ENCODE measurements around the gene SFTA2. TPM values are rescaled to one million over a fixed set of nuclear protein-coding genes. Genes with fewer than 3 reads are reported as not detected.
"Not testable (repeated sequence)": the region's sequence is repeated elsewhere in the genome, so short reads cannot be mapped to it uniquely, and the experiment has no call there.

SFTA2 gene
- total RNA-seq, 4 donors from 2014 or later: not detected

DNA sequence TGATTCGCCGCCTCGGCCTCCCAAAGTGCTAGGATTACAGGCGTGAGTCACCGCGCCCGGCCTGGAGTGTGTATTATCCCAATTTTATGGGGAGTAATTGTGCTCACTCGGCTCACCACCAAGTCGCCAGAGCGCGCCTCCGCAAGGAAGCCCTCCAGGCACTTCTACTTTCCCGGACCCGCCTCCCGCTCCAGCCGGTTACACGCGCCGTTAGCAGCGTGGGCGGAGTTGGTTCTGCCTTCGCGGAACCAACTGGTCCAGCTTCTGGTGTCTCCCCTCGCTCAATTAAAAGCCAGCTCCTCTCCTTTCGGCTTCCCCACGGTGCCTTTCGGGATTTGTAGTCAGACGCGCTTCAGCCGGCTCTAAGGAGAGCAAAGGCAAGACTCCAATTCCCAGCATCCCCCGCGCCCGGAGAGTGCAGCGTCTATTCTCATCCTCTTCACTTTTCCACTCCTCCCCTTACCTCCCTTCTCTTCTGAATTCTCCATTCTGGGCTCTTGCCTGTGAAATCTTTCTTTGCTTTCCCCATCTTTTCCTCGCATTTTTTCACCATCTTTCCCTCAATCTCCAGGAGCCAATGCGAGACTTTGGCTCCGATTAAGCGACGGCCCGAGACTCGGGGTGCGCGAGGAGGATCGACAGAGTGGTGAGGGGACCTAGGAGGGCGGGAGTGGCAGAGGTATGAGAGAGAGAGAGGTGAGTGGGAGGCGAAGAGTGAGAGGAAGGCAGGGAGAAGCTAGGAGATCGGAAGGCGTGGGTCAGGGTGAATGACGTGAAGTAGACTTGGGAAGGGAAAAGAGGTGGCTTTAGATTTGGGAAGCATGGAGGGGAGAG is 24.0 kb downstream of the SFTA2 start, which contains the start of gene GTF2H4:
GTF2H4 (plus strand) TSS at position 450 of the 834 bp plus-strand sequence.
- peaks cover 9 to 20% (median 12%) of the 10 kb centered on the region in 4 donors for H3K4me1 ChIP-seq
- intact Hi-C loops (cut with DNase I; ENCODE audit: low total_unique reads) (no loop called here), in situ Hi-C loops (cut with MboI; ENCODE audit: low pct_ligation_motif_present in 1 of 4, low pct_unique_long_range_greater_than_20kb in 1 of 4, low sequenced_read_pairs in 3 of 4) (no loop called here)
- peak; percentile 97 for DNase-seq
- H3K4me3 ChIP-seq: peak within 1 kb of the TSS; percentile 60 to 99 (median 68)
- no peaks in the 10 kb centered on the region for H3K9me3 ChIP-seq
- no peaks in the 10 kb centered on the region for H3K27me3 ChIP-seq
- peaks cover 0 to 4% (median 0%) of the 10 kb centered on the region in 4 donors for H3K36me3 ChIP-seq
- TF ChIP-seq EP300 (IDR thresholded peaks at IDR 0.05; ENCODE audit: low read depth) (no peak), POLR2AphosphoS5 (IDR thresholded peaks at IDR 0.05) (peak in 2 of 3 donors; percentile 34 to 70)
- TF ChIP-seq, protein P1, sequence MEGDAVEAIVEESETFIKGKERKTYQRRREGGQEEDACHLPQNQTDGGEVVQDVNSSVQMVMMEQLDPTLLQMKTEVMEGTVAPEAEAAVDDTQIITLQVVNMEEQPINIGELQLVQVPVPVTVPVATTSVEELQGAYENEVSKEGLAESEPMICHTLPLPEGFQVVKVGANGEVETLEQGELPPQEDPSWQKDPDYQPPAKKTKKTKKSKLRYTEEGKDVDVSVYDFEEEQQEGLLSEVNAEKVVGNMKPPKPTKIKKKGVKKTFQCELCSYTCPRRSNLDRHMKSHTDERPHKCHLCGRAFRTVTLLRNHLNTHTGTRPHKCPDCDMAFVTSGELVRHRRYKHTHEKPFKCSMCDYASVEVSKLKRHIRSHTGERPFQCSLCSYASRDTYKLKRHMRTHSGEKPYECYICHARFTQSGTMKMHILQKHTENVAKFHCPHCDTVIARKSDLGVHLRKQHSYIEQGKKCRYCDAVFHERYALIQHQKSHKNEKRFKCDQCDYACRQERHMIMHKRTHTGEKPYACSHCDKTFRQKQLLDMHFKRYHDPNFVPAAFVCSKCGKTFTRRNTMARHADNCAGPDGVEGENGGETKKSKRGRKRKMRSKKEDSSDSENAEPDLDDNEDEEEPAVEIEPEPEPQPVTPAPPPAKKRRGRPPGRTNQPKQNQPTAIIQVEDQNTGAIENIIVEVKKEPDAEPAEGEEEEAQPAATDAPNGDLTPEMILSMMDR (IDR thresholded peaks at IDR 0.05): peak in 1 of 5 experiments; percentile 14
- WGBS, 2 donors (ENCODE audit: low coverage in 1 of 2): 1% methylated on average over 47 of the region's 49 CpGs; no CpG with 5 or more reads in 1 of the 2 donors
- peak within 1 kb of the TSS; percentile 67 to 76 (median 74) for H3K27ac ChIP-seq

DNA sequence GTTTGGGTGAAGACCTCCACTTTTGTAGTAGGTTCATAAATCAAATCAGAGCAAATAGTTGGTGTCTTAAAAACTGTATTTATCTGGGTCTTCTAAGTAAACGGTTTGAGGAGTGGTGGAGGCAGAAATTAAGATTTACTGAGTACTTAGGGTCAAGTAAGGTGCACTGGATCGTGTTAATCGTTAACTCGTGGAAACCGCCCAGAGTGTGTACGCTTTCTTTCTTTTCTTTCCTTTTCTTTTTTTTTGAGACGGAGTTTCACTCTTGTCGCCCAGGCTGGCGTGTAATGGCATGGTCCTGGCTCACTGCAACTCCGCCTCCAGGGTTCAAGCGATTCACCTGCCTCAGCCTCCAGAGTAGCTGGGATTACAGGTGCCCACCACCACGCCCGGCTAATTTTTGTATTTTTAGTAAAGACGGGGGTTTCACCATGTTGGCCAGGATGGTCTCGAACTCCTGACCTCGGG is 24.6 kb downstream of the SFTA2 start:
- H3K27me3 ChIP-seq; H3K9me3 ChIP-seq; in situ Hi-C loops (cut with MboI; ENCODE audit: low pct_ligation_motif_present in 1 of 4, low pct_unique_long_range_greater_than_20kb in 1 of 4, low sequenced_read_pairs in 3 of 4); H3K36me3 ChIP-seq; intact Hi-C loops (cut with DNase I; ENCODE audit: low total_unique reads): not testable (repeated sequence)
- peaks cover 9 to 20% (median 12%) of the 10 kb centered on the region in 4 donors for H3K4me1 ChIP-seq
- WGBS, 2 donors (ENCODE audit: low coverage in 1 of 2): 18 to 39% methylated on average over 8 to 16 of the region's 16 CpGs
- peak overlapping the region; percentile 16 to 99 (median 62) for H3K4me3 ChIP-seq
- peak; percentile 47 for DNase-seq
- H3K27ac ChIP-seq: peak overlapping the region; percentile 49 to 76 (median 72)

DNA sequence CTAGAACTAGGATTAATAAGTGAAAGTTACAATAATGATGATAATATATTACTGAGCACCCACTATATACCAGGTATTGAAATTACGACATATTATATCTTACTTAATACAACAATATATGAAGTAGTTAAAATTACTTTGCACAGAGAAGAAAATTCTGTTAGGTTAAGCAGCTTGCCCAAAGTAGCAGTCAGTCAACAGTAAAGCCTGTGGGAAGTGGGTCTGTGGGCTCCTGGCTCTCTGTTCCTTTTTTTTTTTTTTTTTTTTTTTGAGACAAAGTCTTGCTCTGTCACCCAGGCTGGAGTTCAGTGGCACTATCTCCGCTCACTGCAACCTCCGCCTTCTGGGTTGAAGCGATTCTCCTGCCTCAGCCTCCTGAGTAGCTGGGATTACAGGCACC is 28.7 kb downstream of the SFTA2 start:
- peaks cover 0 to 9% (median 3%) of the 10 kb centered on the region in 4 donors for H3K4me1 ChIP-seq
- H3K4me3 ChIP-seq: no peak overlapping the region
- TF ChIP-seq POLR2A (IDR thresholded peaks at IDR 0.05) (no peak), POLR2AphosphoS5 (IDR thresholded peaks at IDR 0.05) (no peak), EP300 (IDR thresholded peaks at IDR 0.05; ENCODE audit: low read depth) (no peak)
- TF ChIP-seq, protein P1 (IDR thresholded peaks at IDR 0.05): no peak
- WGBS, 2 donors (ENCODE audit: low coverage in 1 of 2): 77 to 94% methylated on average over 1 to 4 of the region's 4 CpGs
- H3K27me3 ChIP-seq: no peaks in the 10 kb centered on the region
- intact Hi-C loops (cut with DNase I; ENCODE audit: low total_unique reads) (no loop called here), in situ Hi-C loops (cut with MboI; ENCODE audit: low pct_ligation_motif_present in 1 of 4, low pct_unique_long_range_greater_than_20kb in 1 of 4, low sequenced_read_pairs in 3 of 4) (no loop called here)
- H3K9me3 ChIP-seq: no peaks in the 10 kb centered on the region
- peaks cover 0 to 11% (median 3%) of the 10 kb centered on the region in 4 donors for H3K36me3 ChIP-seq
- no peak for DNase-seq
- H3K27ac ChIP-seq: no peak overlapping the region

DNA sequence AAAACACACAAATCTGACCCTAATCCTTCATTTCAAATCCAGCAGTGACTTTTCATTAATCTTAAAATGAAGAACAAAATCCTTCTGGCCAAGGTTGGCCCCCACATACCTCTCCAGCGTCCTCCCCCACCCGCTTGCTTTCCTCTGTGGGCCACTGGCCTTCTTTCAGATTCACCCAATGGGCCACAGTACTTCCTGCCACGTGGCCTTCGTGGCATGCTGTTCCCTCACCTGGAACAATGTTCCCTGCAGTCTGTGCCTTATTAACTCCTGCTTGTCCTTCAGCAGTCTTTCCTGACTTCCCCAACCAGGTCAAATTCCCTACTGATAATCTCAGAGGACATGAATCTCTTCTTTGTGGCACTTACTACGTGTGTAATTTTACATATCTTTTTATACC is 29.3 kb downstream of the SFTA2 start:
- Histone ChIP-seq H3K27ac (no peak overlapping the region), H3K4me1 (peaks cover 0 to 9% (median 3%) of the 10 kb centered on the region in 4 donors), H3K9me3 (no peaks in the 10 kb centered on the region), H3K36me3 (peaks cover 0 to 16% (median 3%) of the 10 kb centered on the region in 4 donors), H3K4me3 (no peak overlapping the region), H3K27me3 (no peaks in the 10 kb centered on the region)
- 25 to 40% methylated on average over 4 to 5 of the region's 5 CpGs for WGBS, 2 donors (ENCODE audit: low coverage in 1 of 2)
- intact Hi-C loops (cut with DNase I; ENCODE audit: low total_unique reads): no loop called here
- in situ Hi-C loops (cut with MboI; ENCODE audit: low pct_ligation_motif_present in 1 of 4, low pct_unique_long_range_greater_than_20kb in 1 of 4, low sequenced_read_pairs in 3 of 4): no loop called here
- DNase-seq: no peak
- no peak for TF ChIP-seq POLR2A (IDR thresholded peaks at IDR 0.05)
- TF ChIP-seq, protein P1 (IDR thresholded peaks at IDR 0.05): no peak

DNA sequence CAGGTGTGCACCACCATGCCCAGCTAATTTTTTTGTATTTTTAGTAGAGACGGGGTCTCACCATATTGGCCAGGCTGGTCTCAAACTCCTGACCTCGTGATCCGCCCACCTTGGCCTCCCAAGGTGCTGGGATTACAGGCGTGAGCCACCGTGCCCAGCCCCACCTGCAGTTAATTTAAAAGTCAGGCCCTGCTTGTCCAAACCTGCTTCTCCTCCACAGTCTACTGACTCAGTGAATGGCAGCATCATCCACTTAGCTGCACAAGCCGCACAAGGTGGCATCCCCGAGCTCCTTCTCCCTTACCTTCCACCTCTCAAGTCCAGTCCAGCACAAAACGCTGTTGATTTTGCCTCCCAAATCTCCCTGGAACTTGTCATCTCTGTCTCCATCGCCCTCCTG is 29.8 kb downstream of the SFTA2 start:
- 76 to 100% methylated on average over 1 to 9 of the region's 9 CpGs for WGBS, 2 donors (ENCODE audit: low coverage in 1 of 2)

More for the DNA sequence above, 29.8 kb downstream of the SFTA2 start:
- H3K4me3 ChIP-seq; H3K4me1 ChIP-seq; H3K27me3 ChIP-seq; in situ Hi-C loops (cut with MboI; ENCODE audit: low pct_ligation_motif_present in 1 of 4, low pct_unique_long_range_greater_than_20kb in 1 of 4, low sequenced_read_pairs in 3 of 4); intact Hi-C loops (cut with DNase I; ENCODE audit: low total_unique reads); H3K27ac ChIP-seq; DNase-seq; H3K9me3 ChIP-seq: not testable (repeated sequence)
- H3K36me3 ChIP-seq: peaks cover 0 to 21% (median 3%) of the 10 kb centered on the region in 4 donors
